Stimulated activated CD4-positive, alpha-beta T cell treated with anti-CD3 and anti-CD28 coated beads, Interleukin-15, amount 100 ng/mL, for 24 hours (primary cell): ENCODE results near the gene LHPP.
"Not testable (repeated sequence)": the region's sequence is repeated elsewhere in the genome, so short reads cannot be mapped to it uniquely, and the experiment has no call there.

Experiments used
- DNase-seq: peaks from one replicate; pipeline ENCODE4 v3.0.0-alpha.2; 2020

Gene LHPP

GRCh38 chr10:124461642-124462347 is at the start of gene LHPP:
TSS of gene LHPP (plus strand) at chr10:124461823. CDS start at chr10:124461863, 40 bp downstream.
- DNase-seq = peak; percentile 92

DNA sequence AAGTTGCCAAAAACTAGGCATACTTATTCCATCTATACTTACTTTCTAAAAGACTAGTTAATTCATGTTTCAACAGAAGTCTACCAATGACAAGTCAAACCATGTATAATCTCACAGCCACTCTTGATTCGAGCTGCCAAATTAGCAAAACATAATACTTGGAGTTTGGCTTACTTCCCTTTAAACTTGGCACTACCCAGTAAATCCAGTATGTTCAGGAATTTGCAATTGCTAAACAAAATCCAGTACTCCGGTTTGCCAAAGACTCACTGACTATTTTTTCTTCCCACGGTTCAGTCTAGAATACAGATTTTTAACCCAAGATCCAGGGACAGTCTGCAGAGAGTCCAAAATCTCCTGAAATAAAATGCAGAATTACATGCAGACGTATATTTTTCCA is 47.5 kb upstream of the LHPP start:
- no peak for DNase-seq

- DNase-seq = no peak
Observed at GRCh38 chr10:124415210-124415609, 46.4 kb upstream of the LHPP start.

DNA sequence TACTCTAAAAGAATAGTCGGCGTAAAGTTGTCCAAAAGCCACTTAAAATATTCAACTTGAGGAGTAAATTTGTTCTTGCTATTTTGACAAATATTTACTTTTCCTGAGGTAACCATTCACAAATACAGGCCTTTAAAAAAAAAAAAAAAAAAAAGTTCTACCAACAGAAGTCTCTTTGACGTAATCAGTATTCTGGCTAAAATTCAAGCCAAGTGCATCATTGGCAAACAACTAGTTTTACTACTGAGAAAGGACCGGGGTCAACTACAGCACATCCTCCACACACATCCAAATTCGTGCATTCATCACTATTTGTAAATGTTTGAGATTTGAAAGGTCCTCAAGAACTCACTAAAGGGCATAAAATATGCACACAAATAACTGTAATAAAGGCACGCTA is 44.9 kb upstream of the LHPP start:
- DNase-seq = no peak

- peak; percentile 63 for DNase-seq
Observed at GRCh38 chr10:124417895-124418725, 43.5 kb upstream of the LHPP start.

DNA sequence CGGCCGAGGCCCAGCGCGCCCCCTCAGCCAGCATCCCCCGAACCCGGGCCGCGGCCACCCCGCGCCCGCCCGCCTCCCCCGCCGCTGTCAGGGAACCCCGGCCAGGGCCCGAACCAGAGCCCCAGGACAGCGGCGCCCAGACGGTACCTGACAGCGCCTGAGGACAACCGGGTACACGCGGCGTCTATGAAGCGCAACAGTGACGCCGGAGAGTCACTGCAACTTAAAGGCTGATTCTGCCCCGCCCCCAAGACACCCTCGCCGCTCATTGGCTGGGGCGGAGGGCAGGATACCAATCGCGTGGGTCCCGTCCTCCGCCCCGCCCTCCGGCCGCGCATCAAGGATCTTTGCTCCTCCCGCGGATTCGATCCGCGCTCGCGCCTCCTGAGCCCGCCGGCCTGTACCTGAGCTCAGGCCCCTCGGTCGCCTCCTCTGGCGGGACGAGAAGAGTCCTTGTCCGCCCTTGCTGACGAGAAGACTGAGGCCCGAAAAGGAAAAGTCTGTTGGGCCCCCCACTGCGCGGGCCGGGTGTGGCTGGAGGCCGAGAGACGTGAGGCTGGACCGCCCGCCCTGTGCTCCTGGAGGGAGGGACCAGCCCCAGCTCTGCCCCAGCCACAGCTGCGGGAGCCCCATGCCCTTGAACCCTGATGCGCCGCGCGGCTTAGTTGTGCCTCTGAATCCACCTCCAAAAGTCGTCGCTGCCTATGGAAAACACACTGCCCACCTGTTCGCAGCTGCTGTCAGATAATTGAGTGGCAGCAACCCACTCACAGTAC is 42.7 kb upstream of the LHPP start, which contains the start of gene OAT:
Gene OAT, minus strand, starts transcription at position 198 of the 776 bp plus-strand sequence. CDS start 6,752 bp downstream, outside the sequence.
- DNase-seq = peak; percentile 99

DNA sequence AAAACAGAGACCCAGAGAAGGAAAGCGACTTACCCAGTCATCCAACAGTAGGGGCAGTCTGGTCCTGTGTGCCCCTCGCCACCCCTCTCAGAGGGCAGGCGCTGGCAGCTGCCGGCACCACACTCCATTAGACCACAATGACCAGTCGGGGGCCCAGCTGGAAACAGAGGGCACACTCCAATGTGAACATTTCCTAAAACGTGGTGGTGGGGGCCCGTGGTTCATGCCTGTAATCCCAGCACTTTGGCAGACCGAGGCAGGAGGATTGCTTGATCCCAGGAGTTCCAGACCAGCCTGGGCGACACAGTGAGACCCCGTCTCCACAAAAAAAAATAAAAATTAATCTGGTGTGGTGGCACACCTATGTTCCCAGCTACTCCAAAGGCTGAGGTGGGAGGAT is 42.0 kb upstream of the LHPP start:
- no peak for DNase-seq

- DNase-seq = no peak
Observed at GRCh38 chr10:124420254-124420653, 41.4 kb upstream of the LHPP start.

- DNase-seq = no peak
Observed at GRCh38 chr10:124422742-124423141, 38.9 kb upstream of the LHPP start.

GRCh38 chr10:124423813-124424212 is 37.8 kb upstream of the LHPP start:
- DNase-seq = no peak

- DNase-seq = no peak
Observed at GRCh38 chr10:124425227-124425962, 36.2 kb upstream of the LHPP start.

DNA sequence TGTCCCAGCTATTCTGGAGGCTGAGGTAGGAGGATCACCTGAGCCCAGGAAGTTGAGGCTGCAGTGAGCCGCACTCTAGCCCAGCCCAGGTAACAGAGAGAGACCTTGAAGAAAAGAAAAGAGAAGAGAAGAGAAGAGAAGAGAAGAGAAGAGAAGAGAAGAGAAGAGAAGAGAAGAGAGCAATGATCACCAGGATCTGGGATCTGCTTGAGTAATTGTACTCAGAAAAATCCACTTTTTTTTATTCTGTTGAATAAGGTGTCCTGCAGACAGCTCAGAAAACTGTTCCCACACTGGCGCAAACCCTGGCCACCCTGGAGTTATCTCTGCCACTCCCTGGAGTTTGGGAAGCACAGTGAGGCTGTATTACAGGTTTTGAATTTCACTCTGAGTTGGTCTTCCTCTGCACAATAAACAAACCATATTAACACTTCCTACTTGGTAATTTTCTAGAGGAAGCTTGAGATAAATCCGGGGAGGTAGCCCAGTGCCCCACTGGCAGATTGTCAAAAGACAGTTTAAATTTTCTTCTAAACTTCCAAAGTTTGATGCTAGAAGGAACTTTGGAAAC is 33.3 kb upstream of the LHPP start:
- DNase-seq = no peak

GRCh38 chr10:124429576-124429975 is 32.0 kb upstream of the LHPP start:
- DNase-seq = no peak

DNA sequence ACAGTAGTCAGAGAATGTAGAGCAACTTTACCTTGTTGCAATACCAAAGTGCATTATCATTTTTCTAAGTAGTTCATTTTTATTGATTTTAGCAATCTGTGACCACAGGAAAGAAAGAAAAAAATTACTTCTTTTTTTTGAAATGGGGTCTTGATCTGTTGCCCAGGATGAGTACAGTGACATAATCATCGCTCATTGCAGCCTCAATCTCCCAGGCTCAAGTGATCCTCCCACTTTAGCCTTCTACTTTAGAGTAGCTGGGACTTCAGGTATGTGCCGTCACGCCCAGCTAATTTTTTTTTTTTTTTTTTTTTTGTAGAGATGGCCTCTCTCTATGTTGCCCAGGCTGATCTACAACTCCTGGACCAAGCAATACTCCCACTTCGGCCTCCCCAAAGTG is 31.5 kb upstream of the LHPP start:
- DNase-seq = no peak

DNA sequence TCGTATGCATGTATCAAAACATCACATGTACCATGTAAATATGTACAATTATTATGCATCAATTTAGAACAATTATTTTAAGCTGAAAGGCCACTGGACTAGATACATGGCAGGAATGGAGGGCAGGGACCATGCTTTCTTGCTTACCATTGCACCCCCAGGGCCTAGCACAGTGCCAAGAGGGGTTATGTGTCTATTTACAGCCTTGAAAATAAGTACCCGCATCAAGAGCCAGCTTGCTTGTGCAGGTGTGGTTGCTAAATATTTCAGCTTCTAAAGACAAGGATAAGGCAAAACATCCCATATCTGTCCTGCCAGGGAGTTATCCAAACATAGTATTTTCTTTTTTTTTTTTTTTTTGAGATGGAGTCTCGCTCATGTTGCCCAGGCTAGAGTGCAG is 28.2 kb upstream of the LHPP start:
- no peak for DNase-seq

DNA sequence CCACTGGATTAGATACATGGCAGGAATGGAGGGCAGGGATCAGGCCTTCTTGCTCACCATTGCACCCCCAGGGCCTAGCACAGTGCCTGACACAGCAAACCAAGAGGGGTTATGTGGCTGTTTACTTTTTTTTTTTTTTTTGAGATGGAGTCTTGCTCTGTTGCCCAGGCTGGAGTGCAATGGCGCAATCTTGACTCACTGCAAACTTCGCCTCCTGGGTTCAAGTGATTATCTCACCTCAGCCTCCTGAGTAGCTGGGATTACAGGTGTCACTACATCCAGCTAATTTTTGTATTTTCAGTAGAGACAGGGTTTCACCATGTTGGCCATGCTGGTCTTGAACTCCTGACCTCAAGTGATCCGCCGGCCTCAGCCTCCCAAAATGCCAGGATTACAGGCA is 25.9 kb upstream of the LHPP start:
- DNase-seq = not testable (repeated sequence)

- no peak for DNase-seq
Observed at GRCh38 chr10:124436191-124436638, 25.4 kb upstream of the LHPP start.

DNA sequence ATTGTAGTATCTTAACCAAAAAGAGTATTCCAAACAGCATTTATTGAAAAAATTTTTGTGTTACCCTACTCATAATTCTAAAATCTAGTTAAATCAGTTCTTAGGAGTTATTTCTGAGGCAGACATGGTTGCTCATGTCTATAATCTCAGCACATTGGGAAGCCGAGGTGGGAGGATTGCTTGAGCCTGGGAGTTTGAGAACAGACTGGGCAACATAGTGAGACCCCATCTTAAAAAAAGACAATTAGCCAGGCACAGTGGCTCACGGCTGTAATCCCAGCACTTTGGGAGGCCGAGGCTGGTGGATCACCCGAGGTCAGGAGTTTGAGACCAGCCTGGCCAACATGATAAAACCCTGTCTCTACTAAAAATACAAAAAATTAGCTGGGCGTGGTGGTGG is 19.9 kb upstream of the LHPP start:
- not testable (repeated sequence) for DNase-seq

GRCh38 chr10:124446830-124447750 is 14.5 kb upstream of the LHPP start:
- no peak for DNase-seq

DNA sequence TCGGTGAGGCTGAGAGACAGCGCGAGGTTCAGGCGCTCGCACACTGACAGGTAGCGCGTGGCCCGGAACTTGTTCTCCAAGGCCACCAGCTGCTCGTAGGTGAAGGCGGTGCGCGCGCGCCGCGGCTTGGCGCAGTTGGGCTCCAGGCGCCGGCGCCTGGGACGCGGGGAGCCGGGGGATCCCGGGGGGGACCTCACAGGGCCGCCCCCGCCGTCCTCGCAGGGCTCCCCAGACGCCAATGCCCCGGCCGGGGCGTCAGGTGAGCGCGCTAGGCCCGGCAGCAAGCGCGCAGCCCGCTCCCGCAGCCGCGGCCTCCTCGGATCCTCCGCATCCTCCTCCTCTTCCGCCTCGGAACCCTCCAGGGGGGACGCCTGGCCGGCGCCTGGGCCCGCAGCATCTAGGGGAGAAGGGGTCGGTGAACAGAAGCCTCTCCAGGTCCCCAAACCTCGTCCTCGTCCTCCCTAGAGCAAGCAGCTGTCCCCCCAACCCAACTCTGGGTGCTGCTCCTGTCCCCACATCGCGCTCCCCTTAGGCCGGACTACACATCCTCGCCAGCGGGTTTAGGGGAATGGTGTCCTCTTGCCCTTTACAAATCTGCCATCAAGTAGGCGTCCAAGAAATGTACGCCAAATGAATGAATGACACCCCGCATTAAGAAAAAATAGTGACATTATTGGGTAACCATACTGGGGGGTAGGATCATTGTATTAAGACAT is 13.7 kb upstream of the LHPP start:
- peak; percentile 34 for DNase-seq
